CD8-positive, alpha-beta memory T cell (primary cell): ENCODE data around the gene OMG. TPM values are rescaled to one million over a fixed set of nuclear protein-coding genes. Genes with fewer than 3 reads are reported as not detected.

ENCODE experiments used
- CTCF ChIA-PET: fragments of 350-600 bp; sonication (Branson Sonifier 250); formaldehyde crosslinking; loops from one replicate; lab custom pipeline; 2021; ENCODE audit warnings: antibody characterized with exemption; lab: Charles Lee
- POLR2A ChIA-PET: fragments of 350-600 bp; sonication (Branson Sonifier 250); formaldehyde crosslinking; loops from one replicate; lab custom pipeline; 2021; ENCODE audit warnings: antibody characterized with exemption; lab: Charles Lee
- DNase-seq, 5 donors: peaks; one replicate each; pipeline versions ENCODE4 v3.0.0 to v3.0.0-alpha.2; 2020 to 2022; ENCODE audit warnings: mixed read lengths in 1 of 5
- H3K27ac ChIP-seq: one replicate; pipeline ENCODE4 v1.7.0; 2013; ENCODE audit warnings: low read depth, mild to moderate bottlenecking, low read length, moderate library complexity
- H3K27me3 ChIP-seq: 2 replicates; pipeline ENCODE4 v1.7.0; 2013; ENCODE audit warnings: low read length, mild to moderate bottlenecking; ENCODE audit not compliant: insufficient read depth, poor library complexity, severe bottlenecking
- H3K36me3 ChIP-seq: 2 replicates; pipeline ENCODE4 v1.7.0; 2013; ENCODE audit warnings: mild to moderate bottlenecking, low read length, moderate library complexity; ENCODE audit not compliant: insufficient read depth
- H3K4me1 ChIP-seq: 2 replicates; pipeline ENCODE4 v1.7.0; 2013; ENCODE audit warnings: mild to moderate bottlenecking, low read length, moderate library complexity; ENCODE audit not compliant: insufficient read depth
- H3K4me3 ChIP-seq: 2 replicates; pipeline ENCODE4 v1.7.0; 2013; ENCODE audit warnings: mild to moderate bottlenecking, low read length
- H3K9me3 ChIP-seq: 2 replicates; pipeline ENCODE4 v1.7.0; 2013; ENCODE audit warnings: mild to moderate bottlenecking, low read length
- H3K27ac Mint-ChIP-seq, 8 donors: one replicate each; pipeline ENCODE4 v1.8.0; 2020 to 2021; ENCODE audit warnings: mixed read lengths in 8 of 8, mild to moderate bottlenecking in 6 of 8, inconsistent platforms in 3 of 8, moderate library complexity in 3 of 8
- H3K27me3 Mint-ChIP-seq, 2 donors: one replicate each; pipeline ENCODE4 v1.8.0; 2020 to 2021; ENCODE audit warnings: mixed read lengths in 2 of 2, mild to moderate bottlenecking in 1 of 2, moderate library complexity in 1 of 2
- H3K36me3 Mint-ChIP-seq, 3 donors: one replicate each; pipeline ENCODE4 v1.8.0; 2020 to 2021; ENCODE audit warnings: mixed read lengths in 3 of 3, inconsistent platforms in 1 of 3, mild to moderate bottlenecking in 1 of 3
- H3K4me1 Mint-ChIP-seq, 3 donors: one replicate each; pipeline ENCODE4 v1.8.0; 2020 to 2021; ENCODE audit warnings: mixed read lengths in 3 of 3, inconsistent platforms in 1 of 3, mild to moderate bottlenecking in 1 of 3
- H3K4me3 Mint-ChIP-seq, 7 donors: one replicate each; pipeline ENCODE4 v1.8.0; 2020 to 2021; ENCODE audit warnings: mixed read lengths in 7 of 7, mild to moderate bottlenecking in 6 of 7, moderate library complexity in 4 of 7, inconsistent platforms in 2 of 7
- H3K9me3 Mint-ChIP-seq, 5 donors: one replicate each; pipeline ENCODE4 v1.8.0; 2020 to 2022; ENCODE audit warnings: mixed read lengths in 5 of 5, mild to moderate bottlenecking in 3 of 5, moderate library complexity in 2 of 5, inconsistent platforms in 1 of 5
- polyA plus RNA-seq: library from polyadenylated mRNA; unstranded; fragments of 300-500 nt; fragmentation: Illumina TruSeq; gene quantifications from one replicate; pipeline ENCODE4 v1.2.3, GENCODE V29; 2021
- total RNA-seq, 2 experiments: library from RNA; stranded (reverse); gene quantifications; one replicate each; pipeline ENCODE4 v1.2.3, GENCODE V29; 2021

The OMG gene
- total and polyA plus RNA-seq, 3 experiments from 2014 or later, result 0.13 to 0.18 TPM; not detected in 1

GRCh38 chr17:31250229-31250628 lies 46.8 kb downstream of the OMG start:
- CTCF ChIA-PET, result no interaction called here
- no peaks in the 10 kb centered on the region for H3K9me3 Mint-ChIP-seq
- Histone ChIP-seq H3K36me3 (peaks cover 6% of the 10 kb centered on the region), H3K27me3 (no peaks in the 10 kb centered on the region), H3K9me3 (no peaks in the 10 kb centered on the region), H3K4me3 (no peak overlapping the region), H3K27ac (no peak overlapping the region), H3K4me1 (no peaks in the 10 kb centered on the region)
- H3K36me3 Mint-ChIP-seq, result peaks cover 0 to 15% (median 5%) of the 10 kb centered on the region in 3 donors
- no peak for DNase-seq
- H3K4me3 Mint-ChIP-seq, result no peak overlapping the region
- peak overlapping the region in 1 of 8 donors; percentile 36 for H3K27ac Mint-ChIP-seq
- peaks cover 5 to 14% (median 6%) of the 10 kb centered on the region in 3 donors for H3K4me1 Mint-ChIP-seq
- H3K27me3 Mint-ChIP-seq, result no peaks in the 10 kb centered on the region
- POLR2A ChIA-PET, result no interaction called here

DNA sequence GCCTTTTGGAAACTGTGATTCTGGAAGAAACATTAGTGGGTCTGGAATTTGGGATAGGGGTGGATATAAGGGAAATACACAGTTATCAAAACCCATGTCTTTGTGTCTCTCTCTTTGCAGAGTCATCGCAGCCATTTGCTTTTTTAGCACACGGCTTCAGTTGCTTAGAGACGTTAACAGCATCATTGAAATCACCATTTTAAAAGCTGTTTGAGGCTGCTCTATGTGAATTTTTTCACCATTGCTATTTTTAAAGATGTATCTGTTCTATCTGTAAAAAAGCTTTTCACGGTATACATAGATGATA lies 47.3 kb downstream of the OMG start:
- POLR2A ChIA-PET, result no interaction called here
- Histone ChIP-seq H3K4me3 (no peak overlapping the region), H3K9me3 (no peaks in the 10 kb centered on the region), H3K36me3 (peaks cover 8% of the 10 kb centered on the region), H3K27ac (no peak overlapping the region), H3K4me1 (no peaks in the 10 kb centered on the region), H3K27me3 (no peaks in the 10 kb centered on the region)
- no peak overlapping the region for H3K27ac Mint-ChIP-seq
- peaks cover 0 to 17% (median 6%) of the 10 kb centered on the region in 3 donors for H3K36me3 Mint-ChIP-seq
- DNase-seq, result no peak
- H3K4me1 Mint-ChIP-seq, result peaks cover 5 to 14% (median 6%) of the 10 kb centered on the region in 3 donors
- no peaks in the 10 kb centered on the region for H3K9me3 Mint-ChIP-seq
- CTCF ChIA-PET, result no interaction called here
- no peak overlapping the region for H3K4me3 Mint-ChIP-seq
- no peaks in the 10 kb centered on the region for H3K27me3 Mint-ChIP-seq

- Histone ChIP-seq H3K27me3 (no peaks in the 10 kb centered on the region), H3K4me3 (no peak overlapping the region), H3K9me3 (no peaks in the 10 kb centered on the region), H3K4me1 (no peaks in the 10 kb centered on the region), H3K36me3 (peaks cover 8% of the 10 kb centered on the region), H3K27ac (no peak overlapping the region)
- Mint-ChIP-seq H3K27me3 (no peaks in the 10 kb centered on the region), H3K4me3 (no peak overlapping the region), H3K36me3 (peaks cover 0 to 18% (median 6%) of the 10 kb centered on the region in 3 donors), H3K4me1 (peaks cover 5 to 14% (median 6%) of the 10 kb centered on the region in 3 donors), H3K27ac (peak overlapping the region in 1 of 8 donors; percentile 43), H3K9me3 (no peaks in the 10 kb centered on the region)
- CTCF ChIA-PET, result no interaction called here
- DNase-seq, result no peak
- POLR2A ChIA-PET, result no interaction called here
Observed at GRCh38 chr17:31248986-31249834, 47.8 kb downstream of the OMG start.

Other genes starting within 250 kb of the OMG start
- 10 to 100 TPM; 22.8 TPM for gene NF1, start 202.3 kb downstream of the OMG start, total RNA-seq
- gene NF1, start 202.3 kb downstream of the OMG start, polyA plus RNA-seq, result 5.8 TPM
- 10 to 100 TPM; 29.8 to 32.7 TPM for gene EVI2B, start 16.8 kb upstream of the OMG start, total RNA-seq
- gene EVI2B, start 16.8 kb upstream of the OMG start, polyA plus RNA-seq, result 97.4 TPM
- gene EVI2A, start 24.4 kb upstream of the OMG start, total RNA-seq, result 10 to 100 TPM; 40.3 to 41.5 TPM
- 50.4 TPM for gene EVI2A, start 24.4 kb upstream of the OMG start, polyA plus RNA-seq
- gene RAB11FIP4, start 94.4 kb upstream of the OMG start, total RNA-seq, result 10 to 100 TPM; 15.1 to 17.4 TPM
- gene RAB11FIP4, start 94.4 kb upstream of the OMG start, polyA plus RNA-seq, result 26.8 TPM